Activated CD4-positive, alpha-beta T cell treated with anti-CD3 and anti-CD28 coated beads for 1 hour (primary cell): ENCODE measurements around the gene RBBP8NL.

Experiments used
- DNase-seq: peaks from one replicate; pipeline ENCODE4 v3.0.0-alpha.2; 2020

The RBBP8NL gene

GRCh38 chr20:62405108-62405980 is 22.0 kb downstream of the RBBP8NL start:
- DNase-seq = no peak

- no peak for DNase-seq
These were observed 22.6 kb downstream of the RBBP8NL start for GRCh38 chr20:62404761-62405107.

- DNase-seq = no peak
These were observed 23.1 kb downstream of the RBBP8NL start for GRCh38 chr20:62404112-62404665.

DNA sequence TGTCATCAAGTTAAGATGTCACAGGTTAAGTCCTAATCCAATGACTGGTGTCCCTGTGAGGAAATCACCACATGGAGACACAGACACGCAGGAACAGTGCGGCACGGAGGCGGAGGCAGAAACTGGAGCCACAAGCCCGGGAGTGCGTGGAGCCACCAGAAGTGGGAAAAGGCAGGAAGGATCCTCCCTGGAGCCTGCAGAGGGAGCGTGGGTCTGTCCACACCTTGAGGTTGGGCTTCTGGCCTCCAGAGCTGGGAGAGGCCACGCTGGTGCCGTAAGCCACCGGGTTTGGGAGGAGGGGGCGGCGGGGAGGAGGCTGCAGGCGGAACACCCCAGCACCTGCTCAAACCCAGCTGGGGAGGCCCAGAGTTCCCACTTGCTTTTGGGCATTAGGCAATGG is 24.0 kb downstream of the RBBP8NL start:
- DNase-seq = no peak

GRCh38 chr20:62402456-62403150 is 24.7 kb downstream of the RBBP8NL start:
- DNase-seq = no peak

GRCh38 chr20:62401331-62401779 is 26.0 kb downstream of the RBBP8NL start:
- no peak for DNase-seq

DNA sequence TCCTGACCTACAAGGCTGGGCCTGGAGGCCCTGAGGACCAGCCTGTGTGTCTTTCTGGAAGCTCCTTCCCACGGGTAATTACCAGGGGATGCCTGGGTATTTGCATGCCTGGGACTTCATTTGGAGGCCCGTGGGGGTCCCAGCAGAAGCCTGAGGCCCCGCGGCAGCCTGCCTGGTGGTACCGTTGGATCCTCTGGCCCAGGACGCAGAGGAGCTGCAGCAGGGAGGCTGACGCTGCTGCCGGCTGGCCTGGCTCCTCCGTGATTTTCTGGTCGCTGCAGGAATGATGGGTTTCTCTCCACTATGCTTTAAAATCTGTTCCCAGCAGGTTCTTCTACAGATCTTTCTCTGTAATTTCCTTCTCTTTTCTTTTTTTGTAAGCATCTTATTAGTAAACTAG is 26.8 kb downstream of the RBBP8NL start:
- DNase-seq = no peak

GRCh38 chr20:62400021-62400420 is 27.3 kb downstream of the RBBP8NL start:
- DNase-seq = no peak

- DNase-seq = no peak
These were observed 29.1 kb downstream of the RBBP8NL start for GRCh38 chr20:62398120-62398821.

DNA sequence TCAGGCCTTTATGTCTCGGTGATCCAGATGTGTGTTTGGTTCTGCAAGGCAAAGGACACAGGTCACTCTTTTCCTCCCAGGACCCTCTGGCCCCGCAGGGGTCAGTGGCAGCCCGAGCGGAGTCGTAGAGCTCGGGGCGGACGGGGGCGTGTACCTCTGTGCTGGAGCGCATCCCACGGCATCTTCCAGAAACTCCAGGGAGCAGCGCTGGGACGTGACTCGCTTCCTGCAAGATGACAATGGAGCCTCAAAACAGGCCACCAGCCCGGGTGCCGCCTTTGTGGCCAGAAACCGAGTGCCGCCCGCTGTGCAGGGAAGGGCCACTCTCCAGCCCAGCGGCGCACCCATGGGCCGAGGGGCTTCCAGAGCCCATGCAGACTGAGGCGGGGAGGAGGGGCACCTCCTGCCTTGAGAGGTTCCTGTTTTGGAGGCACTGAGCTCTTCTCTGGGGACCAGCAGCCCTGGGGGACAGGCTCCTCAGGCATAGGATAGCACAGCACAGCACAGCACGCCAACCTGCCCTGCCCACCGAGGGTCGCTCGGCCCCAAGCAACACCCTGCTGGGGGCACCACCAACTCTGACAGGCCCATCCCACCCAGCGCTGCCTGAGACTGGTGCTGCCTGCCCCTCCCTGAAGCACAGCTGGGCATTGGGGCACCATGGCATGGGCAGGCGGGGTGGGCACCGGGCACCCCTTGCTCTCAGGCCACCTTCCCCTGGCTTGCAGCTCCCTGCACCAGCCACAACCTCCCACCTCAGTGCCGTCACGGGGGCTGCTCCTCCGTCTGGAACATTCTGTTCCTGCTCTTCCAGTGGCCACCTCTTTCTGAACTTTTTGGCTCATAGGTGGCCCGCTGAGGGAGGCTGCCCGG is 30.7 kb downstream of the RBBP8NL start:
- no peak for DNase-seq

DNA sequence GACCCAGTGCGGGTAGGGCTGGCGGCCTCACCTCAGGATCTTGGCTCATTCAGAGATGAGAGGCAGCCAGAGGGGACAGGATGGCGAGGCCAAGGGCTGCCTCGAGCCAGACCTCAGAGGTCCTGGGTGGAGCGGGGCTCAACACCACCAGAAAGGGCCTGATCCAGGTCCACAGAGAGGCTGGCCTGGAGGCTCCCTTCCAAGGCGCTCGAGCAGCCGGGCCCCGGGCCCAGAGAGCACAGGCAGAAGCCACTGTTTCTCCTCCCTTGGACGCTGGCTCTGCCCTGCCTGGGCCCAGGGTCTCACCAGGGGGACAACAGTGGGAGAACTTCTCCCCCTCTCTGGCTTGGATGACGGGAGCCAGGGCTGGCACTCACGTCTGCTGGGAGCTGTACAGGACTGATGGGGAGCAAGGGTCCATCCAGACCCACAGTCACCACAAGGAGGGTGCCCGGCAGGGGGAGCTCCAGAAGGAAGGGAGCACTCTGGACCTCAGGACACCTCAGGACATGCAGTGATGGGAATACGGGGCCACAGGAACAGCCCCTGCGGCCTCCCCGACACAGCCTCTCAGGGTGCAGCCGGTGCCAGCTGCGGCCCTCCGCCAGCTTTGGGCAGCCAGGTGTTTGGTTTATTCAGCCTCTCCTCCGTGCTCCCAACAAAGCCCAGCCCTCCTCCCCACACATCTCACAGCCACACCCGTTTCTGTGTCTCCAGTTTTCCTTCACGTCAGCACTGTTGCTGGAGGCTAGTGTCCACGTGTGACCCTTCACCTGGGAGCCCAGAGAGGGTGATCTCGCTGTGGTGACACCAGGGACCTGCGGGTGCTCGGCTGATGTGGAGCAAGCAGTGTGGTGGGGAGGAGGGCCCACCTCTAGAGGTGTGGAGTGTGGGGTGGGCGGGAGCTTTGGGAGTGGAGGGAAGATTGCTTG is 31.8 kb downstream of the RBBP8NL start:
- DNase-seq = no peak

- DNase-seq = no peak
These were observed 32.8 kb downstream of the RBBP8NL start for GRCh38 chr20:62394248-62395245.

DNA sequence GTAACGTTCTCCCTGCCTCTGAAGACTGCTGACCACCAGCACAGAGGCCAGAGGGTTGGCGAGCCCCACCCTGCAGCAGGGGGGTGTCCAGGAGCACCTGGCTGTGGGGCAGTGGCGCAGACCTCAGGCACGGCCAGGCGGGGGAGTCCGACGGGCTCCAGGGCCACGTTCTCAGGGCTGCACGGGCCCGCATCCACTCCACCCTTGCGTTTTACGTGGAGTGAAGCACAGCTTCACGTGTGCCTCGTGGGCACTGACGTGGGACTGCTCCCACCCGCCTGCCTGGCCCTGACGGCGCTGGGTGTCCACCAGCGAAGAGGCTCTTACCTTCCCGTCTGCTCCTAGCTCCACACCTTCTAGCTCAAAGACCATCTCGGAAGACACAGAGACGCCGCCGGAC is 33.5 kb downstream of the RBBP8NL start:
- no peak for DNase-seq

DNA sequence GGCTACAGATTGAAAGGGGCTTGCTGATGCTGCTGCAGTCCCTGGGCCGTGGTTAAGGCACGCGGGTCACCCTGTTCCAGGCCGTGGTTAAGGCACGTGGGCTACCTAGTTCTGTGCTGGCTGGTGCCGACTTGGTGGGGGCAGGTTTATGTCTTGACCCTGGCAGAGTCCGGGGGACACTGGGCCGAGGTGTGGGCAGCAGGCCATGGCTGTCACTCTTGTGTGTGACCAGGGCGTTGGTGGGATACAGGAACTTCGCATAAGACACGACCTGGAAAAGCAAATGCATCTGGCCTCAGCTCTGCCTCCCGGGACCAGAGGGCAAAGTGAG is 34.0 kb downstream of the RBBP8NL start:
- no peak for DNase-seq

DNA sequence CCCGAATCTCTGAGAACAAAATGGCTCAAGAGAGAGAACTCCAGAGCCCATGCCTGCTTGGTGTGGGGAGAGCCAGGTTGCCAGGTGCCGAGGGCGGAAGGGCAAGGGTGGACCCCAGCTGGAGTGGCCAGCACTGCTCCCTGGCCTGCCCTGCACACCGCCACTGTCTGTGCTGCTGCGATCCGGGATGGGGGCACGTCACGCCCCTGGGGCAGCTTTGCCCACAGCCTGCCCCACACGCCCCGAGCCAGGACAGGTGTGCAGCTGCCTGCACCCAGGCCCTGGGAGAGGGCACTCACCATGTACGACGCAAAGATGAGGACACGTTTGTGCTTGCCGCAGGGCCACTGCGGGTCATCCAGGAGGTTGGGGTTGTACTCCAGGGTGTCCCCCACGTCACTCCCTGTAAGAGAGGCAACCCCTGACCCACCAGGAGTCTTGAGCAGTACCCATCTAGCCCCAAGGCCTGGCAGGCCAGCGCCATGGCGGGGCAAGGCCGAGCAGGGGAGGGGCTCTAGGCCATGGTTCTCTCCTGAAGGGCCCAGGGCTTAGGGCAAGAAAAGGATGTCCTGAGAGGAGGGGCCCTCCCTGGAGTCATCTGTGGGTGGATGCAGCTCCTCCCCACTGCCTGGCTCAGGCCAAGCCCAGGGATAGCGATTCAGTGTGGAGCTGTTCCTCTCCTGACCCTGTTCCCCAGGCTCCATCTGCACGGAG is 34.6 kb downstream of the RBBP8NL start:
- DNase-seq = no peak

DNA sequence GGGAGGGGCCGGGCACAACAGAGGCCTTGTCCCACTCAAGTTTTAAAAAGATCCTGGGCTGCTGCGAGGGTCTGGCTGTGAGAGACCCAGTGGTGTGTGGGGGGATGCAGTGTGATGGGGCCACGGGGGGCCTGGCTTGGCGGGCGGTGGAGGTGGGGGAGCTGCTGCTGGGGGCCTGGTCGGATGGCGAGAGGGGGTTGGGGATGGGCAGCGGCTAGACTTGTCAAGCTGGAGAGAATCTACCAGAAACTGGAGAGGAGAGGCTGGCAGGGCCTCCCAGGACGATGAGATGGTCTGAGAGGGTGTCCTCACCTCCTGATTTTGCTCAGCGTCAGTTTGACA is 35.3 kb downstream of the RBBP8NL start:
- DNase-seq = no peak

DNA sequence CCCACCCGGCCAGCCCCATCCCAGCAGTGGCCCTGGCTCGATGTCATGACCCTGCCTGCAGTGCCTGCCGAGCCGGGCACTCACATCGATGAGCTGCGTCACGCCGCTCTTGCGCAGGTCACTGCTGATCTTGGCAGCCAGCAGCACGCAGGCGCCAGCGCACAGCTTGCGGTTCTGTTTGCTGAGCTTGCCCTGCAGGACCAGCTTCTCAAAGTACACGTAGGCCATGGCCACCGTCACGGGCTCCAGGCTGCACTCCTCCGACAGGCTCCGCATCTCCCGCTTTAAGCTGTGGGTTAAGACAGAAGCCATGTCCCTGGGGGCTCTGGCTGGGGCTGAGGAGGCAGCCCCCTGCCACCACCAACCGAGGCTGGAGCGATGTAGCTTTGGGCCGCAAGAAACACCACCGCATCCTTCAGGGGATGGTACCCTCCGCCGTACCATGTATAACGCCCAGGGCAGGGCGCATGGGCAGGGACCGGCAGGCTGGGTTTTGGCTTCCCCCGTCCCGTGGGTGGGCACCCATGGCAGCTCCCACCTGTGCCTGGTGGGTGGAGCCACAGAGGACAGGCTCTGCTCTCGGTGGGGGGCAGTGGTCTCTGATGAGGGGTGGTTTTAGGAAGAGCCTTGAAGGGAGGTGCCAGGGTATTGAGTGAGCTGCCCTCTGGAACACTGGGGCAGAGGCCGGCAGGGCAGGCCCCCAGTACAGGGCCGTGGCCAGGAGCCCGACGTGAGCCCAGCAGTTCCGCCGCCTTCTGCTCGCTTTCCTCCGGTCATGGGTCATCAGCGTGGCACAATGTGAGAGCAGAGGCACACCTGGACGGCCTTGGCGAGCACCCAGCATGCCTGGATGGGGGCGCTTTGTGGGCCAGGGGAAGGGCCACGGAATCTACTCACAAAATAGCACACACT is 35.9 kb downstream of the RBBP8NL start:
- no peak for DNase-seq
